A673 (cell line): ENCODE results near the gene MKKS.

ENCODE experiments used
- CTCF ChIP-seq: fragments of 300-800, 200-600 bp; sonication (generic); conservative IDR thresholded peaks from 2 replicates; pipeline ENCODE4 v1.5.1; 2017; ENCODE audit warnings: low read depth, mild to moderate bottlenecking, antibody characterized with exemption, low read length, moderate library complexity, mixed read lengths
- EZH2 ChIP-seq: fragments of 200-600 bp; sonication (generic); IDR thresholded peaks from 2 replicates; pipeline ENCODE4 v1.6.1; 2017; ENCODE audit warnings: borderline replicate concordance, low read depth, mild to moderate bottlenecking, mixed read lengths, antibody characterized with exemption, low read length; ENCODE audit not compliant: poor library complexity, severe bottlenecking

GRCh38 chr20:10474606-10475184, 40.7 kb upstream of the MKKS start:
- no peak for TF ChIP-seq CTCF
- TF ChIP-seq EZH2: no peak
